Epithelial cell of proximal tubule (primary cell): Measurements from ENCODE around the gene CCDC88A. TPM values are rescaled to one million over a fixed set of nuclear protein-coding genes. Genes with fewer than 3 reads are reported as not detected.
"Not testable (repeated sequence)": the region's sequence is repeated elsewhere in the genome, so short reads cannot be mapped to it uniquely, and the experiment has no call there.

Source experiments
- DNase-seq: peaks from one replicate; pipeline ENCODE4 v3.0.0-alpha.2; 2011; ENCODE audit warnings: low read depth
- H3K4me3 ChIP-seq: 2 replicates; pipeline ENCODE4 v1.5.1; 2011; ENCODE audit warnings: low read depth, mild to moderate bottlenecking, low read length
- total RNA-seq: library from RNA; depleted of rRNA; stranded (reverse); fragments of >200 nt; gene quantifications from 2 replicates; pipeline ENCODE4 v1.2.3, GENCODE V29; 2015
- TF ChIP-seq, protein P1 (sequence below): conservative IDR thresholded peaks from 2 replicates; pipeline ENCODE4 v1.5.1; 2012; ENCODE audit warnings: low read depth, mild to moderate bottlenecking, low read length

CCDC88A gene
- total RNA-seq, 1 donor from 2014 or later: 28.3 TPM

DNA sequence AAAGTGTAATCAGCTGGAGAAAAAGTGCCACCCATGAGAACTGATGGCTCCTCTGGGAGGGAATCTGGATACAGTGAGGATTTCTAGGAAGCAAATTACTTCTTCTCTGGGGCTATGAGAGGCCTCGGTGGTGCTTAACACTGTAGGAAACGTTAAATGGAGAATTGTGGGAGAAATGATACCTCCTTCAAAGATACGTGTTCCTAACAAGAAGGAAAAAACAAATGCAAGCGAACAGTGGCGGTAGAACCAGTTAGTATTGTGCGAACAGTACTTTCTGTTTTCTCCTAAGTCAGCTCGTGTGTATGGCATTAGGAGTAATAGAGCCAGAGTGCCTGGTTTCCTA lies 150.0 kb downstream of the CCDC88A start:
- H3K4me3 ChIP-seq: peak overlapping the region; percentile 96
- DNase-seq: no peak
- TF ChIP-seq, protein P1, sequence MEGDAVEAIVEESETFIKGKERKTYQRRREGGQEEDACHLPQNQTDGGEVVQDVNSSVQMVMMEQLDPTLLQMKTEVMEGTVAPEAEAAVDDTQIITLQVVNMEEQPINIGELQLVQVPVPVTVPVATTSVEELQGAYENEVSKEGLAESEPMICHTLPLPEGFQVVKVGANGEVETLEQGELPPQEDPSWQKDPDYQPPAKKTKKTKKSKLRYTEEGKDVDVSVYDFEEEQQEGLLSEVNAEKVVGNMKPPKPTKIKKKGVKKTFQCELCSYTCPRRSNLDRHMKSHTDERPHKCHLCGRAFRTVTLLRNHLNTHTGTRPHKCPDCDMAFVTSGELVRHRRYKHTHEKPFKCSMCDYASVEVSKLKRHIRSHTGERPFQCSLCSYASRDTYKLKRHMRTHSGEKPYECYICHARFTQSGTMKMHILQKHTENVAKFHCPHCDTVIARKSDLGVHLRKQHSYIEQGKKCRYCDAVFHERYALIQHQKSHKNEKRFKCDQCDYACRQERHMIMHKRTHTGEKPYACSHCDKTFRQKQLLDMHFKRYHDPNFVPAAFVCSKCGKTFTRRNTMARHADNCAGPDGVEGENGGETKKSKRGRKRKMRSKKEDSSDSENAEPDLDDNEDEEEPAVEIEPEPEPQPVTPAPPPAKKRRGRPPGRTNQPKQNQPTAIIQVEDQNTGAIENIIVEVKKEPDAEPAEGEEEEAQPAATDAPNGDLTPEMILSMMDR: no peak

DNA sequence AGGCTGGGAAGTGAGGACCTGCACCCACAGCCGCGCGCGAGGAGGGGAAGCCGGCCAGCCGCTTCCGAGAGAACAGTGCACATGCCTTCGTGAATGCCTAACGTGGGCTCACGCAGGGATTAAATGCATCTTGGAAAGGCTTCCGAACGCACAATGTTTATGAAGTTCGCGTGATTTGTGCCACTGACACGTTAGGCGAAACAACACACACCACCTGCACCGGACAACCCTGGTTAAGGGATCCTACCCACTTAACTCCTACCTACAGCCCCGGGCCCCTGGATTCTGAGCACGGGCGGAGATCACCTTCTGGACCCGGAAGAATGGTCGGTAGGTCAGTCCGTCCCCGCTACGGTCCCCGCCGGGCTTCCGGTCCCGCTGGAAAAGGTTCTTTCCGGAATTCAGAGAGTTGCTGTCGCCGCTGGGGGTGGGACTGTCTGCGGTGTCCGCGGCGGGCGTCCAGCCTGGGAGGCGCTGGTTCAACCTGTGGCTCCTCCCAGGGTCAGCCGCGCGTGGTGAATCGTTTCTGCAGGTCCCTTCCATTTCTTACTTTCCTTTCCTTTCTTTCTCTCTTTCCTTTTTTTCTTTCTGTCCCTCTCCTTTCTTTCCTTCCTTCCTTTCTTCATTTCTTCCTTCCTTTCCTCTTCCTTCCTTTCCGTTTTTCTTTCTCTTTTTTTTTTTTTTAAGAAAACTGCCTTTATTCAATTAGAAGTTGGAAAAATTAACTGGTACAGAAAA lies 150.6 kb downstream of the CCDC88A start, which contains the start of gene MTIF2:
MTIF2 (minus strand) TSS at position 325 of the 738 bp plus-strand sequence. CDS start 5,373 bp downstream, outside the sequence.
- TF ChIP-seq, protein P1: no peak
- DNase-seq: peak; percentile 62
- peak within 1 kb of the TSS; percentile 96 for H3K4me3 ChIP-seq

DNA sequence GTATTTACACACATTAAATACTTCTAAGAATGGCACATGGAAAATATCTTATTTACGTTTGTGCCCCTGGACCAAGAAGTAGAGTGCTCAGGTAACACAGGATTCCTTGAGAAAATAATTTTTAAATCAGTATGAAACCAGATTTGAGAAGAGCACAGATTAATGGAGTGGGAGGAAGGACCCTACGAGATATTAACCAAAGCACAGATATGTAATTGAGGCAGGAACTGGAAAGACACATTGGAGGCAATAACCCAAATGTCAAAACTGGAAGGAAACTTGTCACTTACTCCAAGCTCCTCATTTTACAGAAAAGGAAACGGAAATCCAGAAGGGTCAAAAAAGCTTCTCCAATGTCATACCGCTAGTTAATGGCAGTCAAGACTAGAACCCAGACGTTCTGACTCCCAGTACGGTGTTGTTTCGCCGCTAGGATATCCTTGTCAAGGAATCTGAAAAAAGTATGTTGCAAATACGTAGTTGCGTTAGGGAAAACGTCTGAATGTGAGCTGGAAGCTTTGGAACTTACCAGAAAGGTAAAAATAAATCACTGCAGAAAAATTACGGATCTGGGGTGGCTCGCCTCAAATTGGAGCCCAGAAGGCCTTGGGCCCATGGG lies 151.3 kb downstream of the CCDC88A start:
- TF ChIP-seq, protein P1: peak; percentile 2
- H3K4me3 ChIP-seq: peak overlapping the region; percentile 96
- no peak for DNase-seq

DNA sequence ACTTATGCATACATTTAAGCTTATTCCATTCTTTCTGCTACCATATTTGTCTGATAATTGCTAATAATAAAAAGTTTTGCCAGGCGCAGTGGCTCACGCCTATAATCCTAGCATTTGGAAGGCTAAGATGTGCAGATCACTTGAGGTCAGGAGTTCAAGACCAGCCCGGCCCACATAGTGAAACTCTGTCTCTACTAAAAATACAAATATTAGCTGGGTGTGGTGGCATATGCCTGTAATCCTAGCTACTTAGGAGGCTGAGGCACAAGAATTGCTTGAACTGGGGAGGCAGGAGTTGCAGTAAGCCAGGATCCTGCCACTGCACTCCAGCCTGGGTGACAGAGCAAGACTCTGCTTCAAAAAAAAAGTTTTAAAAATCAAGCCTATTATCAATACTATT lies 160.1 kb downstream of the CCDC88A start:
- not testable (repeated sequence) for DNase-seq, H3K4me3 ChIP-seq

DNA sequence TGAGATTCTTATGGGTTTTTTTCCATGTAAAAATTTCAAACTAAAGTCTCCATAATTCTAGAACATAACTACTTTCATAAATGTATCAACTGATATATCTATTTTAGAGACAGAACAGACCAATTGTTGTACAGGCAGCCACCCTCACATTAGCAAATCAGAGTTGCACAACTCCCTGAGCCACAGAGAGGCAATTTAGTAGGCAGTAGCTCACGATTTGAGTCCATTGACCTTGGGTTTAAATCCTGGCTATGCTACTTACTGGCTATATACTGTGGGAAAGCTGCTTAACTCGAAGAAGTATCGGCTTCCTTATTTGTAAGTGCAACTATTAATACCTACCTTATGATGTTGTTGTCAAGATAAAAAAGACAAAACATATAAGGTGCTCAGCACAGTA lies 166.8 kb downstream of the CCDC88A start:
- H3K4me3 ChIP-seq: no peak overlapping the region
- no peak for DNase-seq
- TF ChIP-seq, protein P1: no peak

DNA sequence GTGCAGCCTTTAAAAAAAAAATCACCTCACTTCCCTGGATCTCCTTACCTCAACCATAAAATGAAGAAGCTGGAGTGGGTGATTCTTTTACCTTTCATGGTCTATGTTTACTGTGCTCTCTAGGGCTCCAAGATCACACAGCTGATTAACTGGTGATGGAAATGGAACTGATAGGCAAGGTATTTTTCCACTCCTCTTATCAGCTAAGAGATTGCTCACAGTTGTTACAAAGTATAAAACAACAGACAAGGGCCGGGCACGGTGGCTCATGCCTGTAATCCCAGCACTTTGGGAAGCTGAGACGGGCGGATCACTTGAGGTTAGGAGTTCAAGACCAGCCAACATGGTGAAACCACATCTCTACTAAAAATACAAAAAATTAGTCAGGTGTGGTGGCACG lies 172.6 kb downstream of the CCDC88A start:
- TF ChIP-seq, protein P1: no peak
- no peak overlapping the region for H3K4me3 ChIP-seq
- no peak for DNase-seq

DNA sequence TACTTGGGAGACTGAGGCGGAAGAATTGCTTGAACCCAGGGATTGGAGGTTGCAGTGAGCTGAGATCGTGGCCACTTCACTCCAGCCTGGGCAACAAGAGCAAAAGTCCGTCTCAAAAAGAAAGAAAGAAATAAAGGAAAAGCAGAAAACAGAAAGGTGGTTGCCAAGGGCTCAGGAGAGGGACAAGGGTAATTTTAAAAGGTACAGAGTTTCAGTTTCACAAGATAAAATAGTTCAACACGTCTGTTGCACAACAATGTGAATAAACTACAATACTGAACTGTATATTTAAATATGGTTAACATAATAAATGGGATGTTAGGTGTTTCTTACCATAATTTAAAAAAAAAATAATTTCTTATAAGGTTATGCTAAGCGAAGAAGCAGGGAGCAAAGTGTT lies 174.2 kb downstream of the CCDC88A start:
- TF ChIP-seq, protein P1: no peak
- H3K4me3 ChIP-seq: no peak overlapping the region
- DNase-seq: no peak
